MCF 10A (cell line): ENCODE data around the gene SLC6A9. TPM values are rescaled to one million over a fixed set of nuclear protein-coding genes. Genes with fewer than 3 reads are reported as not detected.

ENCODE experiments used
- BruUV-seq: library from RNA; stranded (reverse); fragments of 400-500 nt; replicated peaks from 2 replicates; lab custom pipeline; 2021; lab: Mats Ljungman, UMichigan
- CTCF ChIA-PET: fragments of 300-600 bp; sonication (Branson Sonifier 250); formaldehyde crosslinking; extraction: SDS; loops from one replicate; lab custom pipeline; 2021; ENCODE audit warnings: antibody characterized with exemption, inconsistent platforms; lab: Yijun Ruan, JAX
- POLR2A ChIA-PET: fragments of 300-600, 350-650 bp; sonication (Branson Sonifier 250); formaldehyde crosslinking; extraction: SDS; loops from one replicate; lab custom pipeline; 2020; ENCODE audit warnings: antibody characterized with exemption, inconsistent platforms; lab: Yijun Ruan, JAX
- DNase-seq: peaks from one replicate; pipeline ENCODE4 v3.0.0-alpha.2; 2018; ENCODE audit not compliant: unreplicated experiment
- H3K27ac Mint-ChIP-seq: one replicate; pipeline ENCODE4 v1.8.0; 2022; ENCODE audit warnings: mild to moderate bottlenecking, low read depth, mixed read lengths; ENCODE audit not compliant: unreplicated experiment
- H3K27me3 Mint-ChIP-seq: one replicate; pipeline ENCODE4 v1.8.0; 2022; ENCODE audit warnings: mixed read lengths; ENCODE audit not compliant: insufficient read depth, unreplicated experiment
- H3K36me3 Mint-ChIP-seq: one replicate; pipeline ENCODE4 v1.8.0; 2022; ENCODE audit warnings: mild to moderate bottlenecking, moderate library complexity, mixed read lengths; ENCODE audit not compliant: insufficient read depth, unreplicated experiment
- H3K4me1 Mint-ChIP-seq: one replicate; pipeline ENCODE4 v1.8.0; 2022; ENCODE audit warnings: mixed read lengths; ENCODE audit not compliant: insufficient read depth, unreplicated experiment
- H3K4me3 Mint-ChIP-seq: one replicate; pipeline ENCODE4 v1.8.0; 2022; ENCODE audit warnings: mild to moderate bottlenecking, moderate library complexity, mixed read lengths; ENCODE audit not compliant: unreplicated experiment
- H3K9me3 Mint-ChIP-seq: one replicate; pipeline ENCODE4 v1.8.0; 2022; ENCODE audit warnings: mixed read lengths; ENCODE audit not compliant: unreplicated experiment
- intact Hi-C: fragments of 100-400 bp; cut with micrococcal nuclease; formaldehyde crosslinking; loops from 2 replicates; pipeline ENCODE4 v1.14.1; 2022
- total RNA-seq: library from RNA; stranded (reverse); gene quantifications from 2 replicates; pipeline ENCODE4 v1.2.3, GENCODE V29; 2022
- TF ChIP-seq, protein P1 (sequence below): fragments of 200-600 bp; IDR thresholded peaks from one replicate; pipeline ENCODE4 v1.8.0; 2022; ENCODE audit warnings: antibody characterized with exemption, mild to moderate bottlenecking; ENCODE audit not compliant: unreplicated experiment

SLC6A9 gene
- total RNA-seq, 1 experiment from 2014 or later: 64.9 TPM

DNA sequence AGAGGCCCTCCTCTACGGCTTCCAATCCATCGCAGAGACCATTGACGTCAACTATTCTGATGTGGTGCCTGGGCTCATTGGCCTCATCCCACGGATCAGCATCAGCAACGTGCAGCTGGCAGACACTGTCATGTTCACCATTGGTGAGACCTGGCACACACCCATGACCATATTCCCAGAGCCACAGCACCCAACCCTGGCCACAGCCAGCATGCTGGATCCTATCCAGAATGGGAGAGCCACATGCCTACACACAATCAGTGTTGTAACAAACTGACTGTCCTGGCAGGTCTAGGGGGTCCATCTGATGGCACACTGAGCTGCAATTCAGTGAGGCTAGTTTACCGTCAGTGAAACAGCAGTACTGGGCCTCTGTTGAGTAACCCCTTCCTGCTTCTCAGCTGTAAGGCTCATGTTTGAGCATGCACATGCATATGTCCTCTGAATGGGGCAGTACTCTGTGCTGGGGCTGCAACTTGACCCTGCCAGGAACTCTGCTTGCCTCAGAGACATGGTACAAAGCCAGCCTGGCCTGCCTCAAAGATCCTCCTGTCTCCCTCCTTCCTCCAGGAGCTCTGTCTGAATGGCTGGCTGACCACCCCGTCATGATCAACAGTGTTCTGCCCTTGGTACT is 73.7 kb downstream of the SLC6A9 start:
- intact Hi-C loops: no loop called here
- Mint-ChIP-seq H3K27ac (no peak overlapping the region), H3K9me3 (no peaks in the 10 kb centered on the region), H3K36me3 (peaks cover 7% of the 10 kb centered on the region), H3K4me3 (no peak overlapping the region), H3K4me1 (no peaks in the 10 kb centered on the region), H3K27me3 (no peaks in the 10 kb centered on the region)
- no TSS peak for BruUV-seq
- TF ChIP-seq, protein P1, sequence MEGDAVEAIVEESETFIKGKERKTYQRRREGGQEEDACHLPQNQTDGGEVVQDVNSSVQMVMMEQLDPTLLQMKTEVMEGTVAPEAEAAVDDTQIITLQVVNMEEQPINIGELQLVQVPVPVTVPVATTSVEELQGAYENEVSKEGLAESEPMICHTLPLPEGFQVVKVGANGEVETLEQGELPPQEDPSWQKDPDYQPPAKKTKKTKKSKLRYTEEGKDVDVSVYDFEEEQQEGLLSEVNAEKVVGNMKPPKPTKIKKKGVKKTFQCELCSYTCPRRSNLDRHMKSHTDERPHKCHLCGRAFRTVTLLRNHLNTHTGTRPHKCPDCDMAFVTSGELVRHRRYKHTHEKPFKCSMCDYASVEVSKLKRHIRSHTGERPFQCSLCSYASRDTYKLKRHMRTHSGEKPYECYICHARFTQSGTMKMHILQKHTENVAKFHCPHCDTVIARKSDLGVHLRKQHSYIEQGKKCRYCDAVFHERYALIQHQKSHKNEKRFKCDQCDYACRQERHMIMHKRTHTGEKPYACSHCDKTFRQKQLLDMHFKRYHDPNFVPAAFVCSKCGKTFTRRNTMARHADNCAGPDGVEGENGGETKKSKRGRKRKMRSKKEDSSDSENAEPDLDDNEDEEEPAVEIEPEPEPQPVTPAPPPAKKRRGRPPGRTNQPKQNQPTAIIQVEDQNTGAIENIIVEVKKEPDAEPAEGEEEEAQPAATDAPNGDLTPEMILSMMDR: no peak
- CTCF ChIA-PET: interaction anchor here (1.3 to 1.4 kb wide), 2 partner anchors 12 to 84 kb away, joined by 3 to 4 read pairs; no protein-coding TSS in a partner anchor
- no peak for DNase-seq
- POLR2A ChIA-PET: no interaction called here

DNA sequence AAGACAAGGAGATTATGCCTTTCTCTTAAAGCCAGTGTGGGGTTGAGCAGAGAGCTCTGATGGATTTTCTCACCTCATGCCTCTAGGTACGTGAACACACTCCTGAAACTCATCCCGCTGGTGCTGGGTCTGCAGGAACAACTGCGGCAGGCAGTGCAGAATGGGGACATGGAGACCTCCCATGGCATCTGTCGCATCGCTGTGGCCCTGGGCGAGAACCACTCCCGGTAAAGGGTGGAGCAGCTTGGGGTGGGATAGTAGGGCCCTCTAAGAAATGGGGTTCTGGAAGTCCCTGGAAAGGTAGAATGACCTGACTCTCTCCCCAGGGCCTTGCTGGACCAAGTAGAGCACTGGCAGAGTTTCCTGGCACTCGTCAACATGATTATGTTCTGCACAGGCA is 75.0 kb downstream of the SLC6A9 start:
- H3K27ac Mint-ChIP-seq: no peak overlapping the region
- no peak for DNase-seq
- H3K27me3 Mint-ChIP-seq: no peaks in the 10 kb centered on the region
- ChIA-PET POLR2A (interaction anchor here (1.0 kb wide), 1 partner anchor 98 kb away, joined by 3 read pairs; no protein-coding TSS in a partner anchor), CTCF (interaction anchor here (0.6 to 1.5 kb wide), 2 partner anchors 10 kb away, joined by 4 read pairs; no protein-coding TSS in a partner anchor)
- TF ChIP-seq, protein P1: no peak
- BruUV-seq: no TSS peak
- H3K36me3 Mint-ChIP-seq: no peaks in the 10 kb centered on the region
- H3K9me3 Mint-ChIP-seq: no peaks in the 10 kb centered on the region
- intact Hi-C loops: no loop called here
- H3K4me1 Mint-ChIP-seq: no peaks in the 10 kb centered on the region
- H3K4me3 Mint-ChIP-seq: no peak overlapping the region

DNA sequence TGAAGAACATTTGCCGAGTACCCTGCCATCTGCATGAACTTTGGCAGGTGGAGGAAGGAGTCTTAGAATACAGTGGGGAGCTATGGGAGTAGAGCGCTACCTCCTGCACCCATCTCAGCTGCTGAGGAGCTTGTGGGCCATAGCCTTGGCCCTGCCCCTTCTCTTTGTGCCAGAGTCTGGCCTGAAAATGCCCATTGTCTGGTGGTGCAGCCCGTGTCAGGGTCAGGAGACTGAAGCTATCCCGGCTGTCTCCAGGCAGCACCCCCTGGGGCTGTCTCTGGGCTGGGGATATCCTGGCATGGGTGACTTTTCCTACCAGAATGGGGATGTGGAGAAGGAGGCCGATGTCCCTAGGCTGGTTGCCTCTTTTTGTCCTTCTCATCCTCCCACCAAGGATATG is 77.2 kb downstream of the SLC6A9 start:
- H3K27ac Mint-ChIP-seq: no peak overlapping the region
- no peaks in the 10 kb centered on the region for H3K36me3 Mint-ChIP-seq
- no TSS peak for BruUV-seq
- intact Hi-C loops: no loop called here
- H3K4me1 Mint-ChIP-seq: peaks cover 8% of the 10 kb centered on the region
- DNase-seq: no peak
- TF ChIP-seq, protein P1: no peak
- no peaks in the 10 kb centered on the region for H3K27me3 Mint-ChIP-seq
- POLR2A ChIA-PET: interaction anchor here (0.6 kb wide), 1 partner anchor 42 kb away, joined by 3 read pairs; no protein-coding TSS in a partner anchor
- no peak overlapping the region for H3K4me3 Mint-ChIP-seq
- no peaks in the 10 kb centered on the region for H3K9me3 Mint-ChIP-seq
- CTCF ChIA-PET: interaction anchor here (0.5 to 2.0 kb wide), 3 partner anchors 19 to 119 kb away, joined by 3 to 10 read pairs (median 4); no protein-coding TSS in a partner anchor

DNA sequence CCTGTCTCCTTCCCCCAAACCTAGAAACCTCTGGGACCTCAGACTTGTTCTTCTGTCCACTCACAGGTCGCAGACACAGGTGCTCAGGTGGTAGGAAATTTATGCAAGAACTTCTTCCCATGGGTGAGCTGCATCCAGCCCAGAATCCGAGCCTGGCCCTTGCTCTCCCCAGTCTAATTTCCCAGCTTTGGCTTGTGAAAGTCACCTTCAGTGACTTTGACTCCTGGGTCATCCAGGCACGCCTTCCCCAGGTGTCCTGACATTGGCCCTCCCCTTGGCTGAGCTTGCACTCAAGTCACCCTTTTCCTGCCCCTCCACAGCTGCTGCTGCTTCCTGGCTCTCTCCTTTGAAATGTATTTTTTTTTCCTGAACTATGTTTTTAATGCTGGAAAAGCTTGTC is 77.9 kb downstream of the SLC6A9 start:
- TF ChIP-seq, protein P1: no peak
- POLR2A ChIA-PET: no interaction called here
- no peak overlapping the region for H3K27ac Mint-ChIP-seq

More for the DNA sequence above, 77.9 kb downstream of the SLC6A9 start:
- H3K27me3 Mint-ChIP-seq: no peaks in the 10 kb centered on the region
- no peak overlapping the region for H3K4me3 Mint-ChIP-seq
- BruUV-seq: no TSS peak
- DNase-seq: no peak
- CTCF ChIA-PET: interaction anchor here (1.4 to 2.0 kb wide), 2 partner anchors 19 to 40 kb away, joined by 4 to 10 read pairs; no protein-coding TSS in a partner anchor
- peaks cover 12% of the 10 kb centered on the region for H3K4me1 Mint-ChIP-seq
- no peaks in the 10 kb centered on the region for H3K36me3 Mint-ChIP-seq
- intact Hi-C loops: no loop called here
- no peaks in the 10 kb centered on the region for H3K9me3 Mint-ChIP-seq
